Caki2 (cell line): ENCODE results near the gene CNFN. TPM values are rescaled to one million over a fixed set of nuclear protein-coding genes. Genes with fewer than 3 reads are reported as not detected.
"Not testable (repeated sequence)": the region's sequence is repeated elsewhere in the genome, so short reads cannot be mapped to it uniquely, and the experiment has no call there.

Experiments used
- DNase-seq: peaks from one replicate; pipeline ENCODE4 v3.0.0-alpha.2; 2015; ENCODE audit warnings: low read depth
- in situ Hi-C: cut with HindIII; loops from 2 replicates; pipeline ENCODE4 v1.10.0; 2016; ENCODE audit warnings: low sequenced_read_pairs, low pct_unique_long_range_greater_than_20kb, mixed read lengths
- total RNA-seq: library from RNA; depleted of rRNA; stranded (reverse); fragments of >200 nt; shearing (Covaris generic); gene quantifications from 2 replicates; pipeline ENCODE4 v1.2.3, GENCODE V29; 2014; ENCODE audit warnings: low replicate concordance; rRNA removed

Gene CNFN
- total RNA-seq, 1 experiment from 2014 or later = not detected

- in situ Hi-C loops, DNase-seq: not testable (repeated sequence)
Observed at GRCh38 chr19:42339126-42339860, 50.8 kb downstream of the CNFN start.

Other genes with a start within 250 kb of the CNFN start
- 72.2 and 128 TPM in 2 replicates for gene DEDD2, start 172.6 kb downstream of the CNFN start, total RNA-seq
- gene ZNF526, start 170.0 kb downstream of the CNFN start, total RNA-seq = 8.4 and 12.4 TPM in 2 replicates
- 29.9 and 32.2 TPM in 2 replicates for gene GSK3A, start 147.7 kb downstream of the CNFN start, total RNA-seq
- gene ERF, start 135.2 kb downstream of the CNFN start, total RNA-seq = 47.1 and 49.5 TPM in 2 replicates
- gene CIC, start 121.0 kb downstream of the CNFN start, total RNA-seq = 13.6 and 27.5 TPM in 2 replicates
- 3.0 TPM in 1 of 2 replicates, not detected in the other for gene PRR19, start 88.2 kb downstream of the CNFN start, total RNA-seq
- 142 and 150 TPM in 2 replicates for gene PAFAH1B3, start 87.7 kb downstream of the CNFN start, total RNA-seq
- not detected in 2 replicates for gene TMEM145, start 77.0 kb downstream of the CNFN start, total RNA-seq
- 36.8 and 75.6 TPM in 2 replicates for gene MEGF8, start 64.7 kb downstream of the CNFN start, total RNA-seq
- gene LIPE, start 37.1 kb upstream of the CNFN start, total RNA-seq = 5.7 and 13.1 TPM in 2 replicates
- not detected in 2 replicates for gene CXCL17, start 52.6 kb upstream of the CNFN start, total RNA-seq
- 0.09 TPM in 1 of 2 replicates, not detected in the other for gene CEACAM1, start 138.2 kb upstream of the CNFN start, total RNA-seq
- not detected in 2 replicates for gene CEACAM8, start 204.6 kb upstream of the CNFN start, total RNA-seq